ENCODE measurements around the gene MAML3.

MAML3 gene

DNA sequence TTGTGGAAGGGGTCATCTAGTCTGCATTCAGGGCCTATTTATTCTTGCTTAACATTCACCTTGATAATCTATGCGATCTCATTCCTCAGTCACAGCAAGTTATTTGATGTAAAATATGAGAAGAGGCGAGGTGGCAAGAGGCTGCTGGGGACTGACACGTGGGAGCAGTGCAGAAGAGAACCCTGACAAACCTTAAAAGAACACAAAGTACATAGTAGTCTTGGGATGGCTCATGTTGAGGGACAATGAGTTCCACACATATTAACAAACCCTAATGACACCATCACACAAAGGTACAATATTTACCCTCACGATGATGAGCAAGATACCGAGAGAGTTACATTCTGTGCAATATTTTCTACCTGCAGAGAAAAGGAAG lies 57.5 kb downstream of the MAML3 start:
- peaks cover 41% of the 10 kb centered on the region for H3K4me1 ChIP-seq
- no peaks in the 10 kb centered on the region for H3K27me3 ChIP-seq (ENCODE audit: low read depth)
- DNase-seq (ENCODE audit: low spot score in 2 of 2) = no peak
- no peaks in the 10 kb centered on the region for H3K36me3 ChIP-seq (replicated peaks)
- no peak overlapping the region for H3K4me3 ChIP-seq
- no peaks in the 10 kb centered on the region for H3K9me3 ChIP-seq
- in situ Hi-C loops (cut with MboI; ENCODE audit: low sequenced_read_pairs) = no loop called here

DNA sequence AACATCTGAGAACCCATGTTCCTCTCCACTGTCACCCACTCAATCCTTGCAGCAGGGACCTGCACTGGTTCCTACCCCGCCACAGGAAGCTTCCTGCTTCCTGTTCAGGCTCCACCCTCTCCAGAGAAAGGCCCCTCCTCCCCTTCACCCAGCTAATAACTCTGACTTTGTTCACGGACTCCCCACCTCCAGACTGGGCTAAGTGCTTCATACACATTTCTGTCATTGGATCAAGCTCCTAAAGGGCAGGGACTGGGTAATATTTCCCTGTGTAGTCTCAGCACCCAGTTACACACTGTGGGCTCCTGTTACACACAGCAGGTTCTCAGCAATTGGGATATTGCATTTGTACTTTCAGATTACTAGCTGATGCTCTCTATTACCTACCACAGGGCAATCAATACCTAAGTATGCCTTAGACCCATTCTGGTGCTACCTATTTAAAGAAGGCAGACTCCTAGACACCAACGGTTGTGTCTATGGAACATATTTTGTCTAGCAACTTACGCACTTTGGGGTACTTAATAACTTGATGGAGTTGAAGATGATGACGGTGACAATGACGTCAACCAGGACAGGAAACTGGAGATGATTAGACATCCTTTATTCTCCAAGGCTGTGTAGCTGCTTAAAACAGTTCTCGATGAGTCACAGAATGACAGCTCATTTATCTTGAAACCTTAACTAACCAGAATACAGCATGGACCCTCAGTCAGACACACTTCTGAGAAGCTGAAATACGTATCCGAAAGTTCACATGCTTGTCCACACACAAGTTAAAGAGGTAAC lies 58.1 kb downstream of the MAML3 start:
- Histone ChIP-seq H3K36me3 (replicated peaks) (no peaks in the 10 kb centered on the region), H3K9me3 (no peaks in the 10 kb centered on the region), H3K4me1 (peaks cover 42% of the 10 kb centered on the region), H3K27me3 (ENCODE audit: low read depth) (no peaks in the 10 kb centered on the region), H3K4me3 (no peak overlapping the region)
- DNase-seq (ENCODE audit: low spot score in 2 of 2) = peak in 1 of 2 experiments; percentile 19
- in situ Hi-C loops (cut with MboI; ENCODE audit: low sequenced_read_pairs) = no loop called here

DNA sequence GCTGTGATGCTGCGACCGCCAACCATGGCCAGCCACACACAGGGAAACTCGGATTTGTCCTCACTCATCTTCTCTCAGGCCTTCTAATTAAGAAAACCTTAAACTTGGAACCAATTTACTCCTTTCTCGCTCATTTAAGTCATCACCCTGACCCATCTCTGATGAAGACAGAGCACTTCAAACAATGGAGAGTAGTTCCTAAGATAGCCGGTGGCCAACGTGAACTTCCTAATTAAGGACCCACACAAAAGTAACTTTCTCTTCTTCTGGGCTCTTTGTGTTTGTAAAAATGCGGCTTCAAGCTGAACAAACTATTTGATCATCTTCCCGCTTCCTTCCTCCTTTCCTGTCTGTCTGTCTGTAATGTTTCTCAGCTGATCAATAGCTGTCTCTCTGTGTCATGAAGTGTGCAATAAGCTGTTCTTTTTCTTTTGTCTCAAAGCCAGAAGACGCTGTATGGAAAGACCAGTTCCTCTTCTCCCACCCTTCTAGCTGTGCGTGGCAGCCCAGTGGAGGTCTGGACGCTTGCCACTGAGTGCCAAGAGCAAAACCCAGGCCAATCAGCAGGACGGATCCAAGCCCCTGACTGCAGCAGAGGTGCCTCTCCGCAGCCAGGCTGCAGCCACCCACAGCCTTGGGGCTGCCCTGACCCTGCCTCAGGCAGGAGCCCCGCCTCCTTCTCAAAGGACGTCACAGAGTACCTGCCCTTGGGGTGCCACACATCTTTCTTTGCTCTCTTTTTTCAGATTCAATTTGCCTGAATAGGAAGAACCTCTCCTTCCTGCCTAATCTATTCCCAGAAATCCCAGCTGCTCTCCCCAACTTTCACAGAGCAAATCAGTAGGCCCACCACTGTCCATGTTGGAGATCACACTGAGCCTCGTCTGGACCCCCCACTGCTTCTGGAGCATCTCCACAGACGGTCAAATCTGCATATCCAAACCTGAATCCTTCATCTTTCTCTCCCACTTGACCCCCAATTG lies 59.3 kb downstream of the MAML3 start:
- H3K4me3 ChIP-seq = no peak overlapping the region
- in situ Hi-C loops (cut with MboI; ENCODE audit: low sequenced_read_pairs) = no loop called here
- no peaks in the 10 kb centered on the region for H3K9me3 ChIP-seq
- H3K4me1 ChIP-seq = peaks cover 47% of the 10 kb centered on the region
- H3K36me3 ChIP-seq (replicated peaks) = no peaks in the 10 kb centered on the region
- peak in 1 of 2 experiments; percentile 62 for DNase-seq (ENCODE audit: low spot score in 2 of 2)
- H3K27me3 ChIP-seq (ENCODE audit: low read depth) = no peaks in the 10 kb centered on the region

DNA sequence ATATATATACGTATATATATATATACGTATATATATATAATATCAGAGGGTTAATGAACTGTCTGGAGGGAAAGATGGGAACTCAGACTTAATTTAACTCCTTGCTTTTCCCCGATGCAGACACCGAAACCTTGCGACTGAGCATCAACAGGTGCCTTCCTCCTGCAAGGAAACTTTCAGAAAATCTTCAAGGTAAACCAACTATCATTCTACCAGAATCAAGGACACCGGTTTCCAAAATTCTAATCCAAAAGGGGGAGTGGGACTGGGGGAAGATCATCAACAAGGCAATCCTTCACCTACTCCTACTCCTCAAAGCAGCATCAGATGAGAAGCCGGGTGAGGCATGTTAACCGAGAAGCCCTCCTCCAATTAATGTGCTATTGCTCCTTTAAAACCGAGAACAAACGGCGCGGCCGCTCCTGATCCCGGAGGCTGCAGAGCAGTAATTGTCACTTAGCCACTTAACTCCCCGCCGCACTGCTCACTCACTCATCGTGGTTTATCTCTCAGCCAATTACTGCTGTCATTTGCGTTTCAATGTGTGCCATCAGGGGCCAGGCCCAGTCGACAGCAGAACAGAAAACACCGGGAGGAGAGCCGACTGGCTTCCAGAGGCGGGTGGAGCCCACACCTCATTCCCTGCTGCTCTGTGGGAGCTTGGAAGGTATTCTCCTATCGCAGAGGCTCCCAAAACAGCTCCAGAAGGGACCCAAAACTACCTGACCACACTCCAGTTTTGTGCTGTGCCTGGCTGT lies 61.7 kb downstream of the MAML3 start:
- Histone ChIP-seq H3K27me3 (ENCODE audit: low read depth) (no peaks in the 10 kb centered on the region), H3K4me3 (no peak overlapping the region), H3K36me3 (replicated peaks) (no peaks in the 10 kb centered on the region), H3K9me3 (no peaks in the 10 kb centered on the region), H3K4me1 (peaks cover 44% of the 10 kb centered on the region)
- DNase-seq (ENCODE audit: low spot score in 2 of 2) = peak; percentile 86
- in situ Hi-C loops (cut with MboI; ENCODE audit: low sequenced_read_pairs) = no loop called here

DNA sequence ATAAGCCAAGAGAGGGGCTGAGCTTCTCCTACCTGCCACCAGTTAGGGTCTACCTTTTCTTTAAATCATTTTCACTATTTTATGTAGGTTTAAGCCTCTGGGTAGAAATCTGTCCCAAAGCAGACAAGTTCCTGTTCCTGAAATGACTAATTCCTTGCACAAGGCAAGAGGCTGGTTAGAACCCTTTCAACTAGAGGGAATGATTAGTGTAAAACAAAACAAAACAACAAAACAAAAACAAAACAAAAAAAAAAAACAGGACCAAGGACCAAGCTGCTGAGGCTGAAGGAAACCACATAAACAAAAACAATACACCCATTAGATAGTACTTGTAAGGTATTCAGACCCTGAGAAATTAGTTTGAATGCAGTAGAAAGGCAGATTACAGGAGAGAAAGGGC lies 62.7 kb downstream of the MAML3 start:
- in situ Hi-C loops (cut with MboI; ENCODE audit: low sequenced_read_pairs) = no loop called here
- H3K4me1 ChIP-seq = peaks cover 44% of the 10 kb centered on the region
- H3K9me3 ChIP-seq = no peaks in the 10 kb centered on the region
- no peaks in the 10 kb centered on the region for H3K36me3 ChIP-seq (replicated peaks)
- no peak overlapping the region for H3K4me3 ChIP-seq
- no peak for DNase-seq (ENCODE audit: low spot score in 2 of 2)
- no peaks in the 10 kb centered on the region for H3K27me3 ChIP-seq (ENCODE audit: low read depth)

DNA sequence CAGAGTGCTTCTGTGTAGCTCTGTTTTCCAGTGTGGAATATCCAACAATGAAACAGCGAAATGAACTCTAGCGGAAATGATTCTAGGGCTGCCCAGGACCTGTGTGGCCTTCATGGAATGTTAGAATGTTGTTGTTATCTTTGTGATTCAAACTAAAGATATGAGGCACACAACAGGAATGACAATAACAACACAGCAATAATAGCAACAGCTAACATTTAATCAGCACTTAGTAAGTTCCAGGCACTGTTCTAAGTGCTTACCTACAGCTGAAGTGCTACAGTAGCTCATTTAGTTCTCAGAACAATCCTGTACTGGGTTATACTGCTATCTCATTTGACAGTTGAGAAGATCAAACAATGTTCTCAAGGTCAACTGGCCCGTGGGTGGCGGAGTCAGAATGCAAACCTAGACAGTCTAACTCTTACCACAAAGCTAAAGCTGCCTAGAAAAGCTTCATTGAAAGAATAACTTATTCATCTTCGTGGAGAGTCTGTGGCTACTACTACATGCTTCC lies 63.7 kb downstream of the MAML3 start:
- in situ Hi-C loops (cut with MboI; ENCODE audit: low sequenced_read_pairs) = no loop called here
- Histone ChIP-seq H3K27me3 (ENCODE audit: low read depth) (no peaks in the 10 kb centered on the region), H3K9me3 (no peaks in the 10 kb centered on the region), H3K4me1 (peaks cover 39% of the 10 kb centered on the region), H3K36me3 (replicated peaks) (no peaks in the 10 kb centered on the region), H3K4me3 (no peak overlapping the region)
- DNase-seq (ENCODE audit: low spot score in 2 of 2) = no peak

DNA sequence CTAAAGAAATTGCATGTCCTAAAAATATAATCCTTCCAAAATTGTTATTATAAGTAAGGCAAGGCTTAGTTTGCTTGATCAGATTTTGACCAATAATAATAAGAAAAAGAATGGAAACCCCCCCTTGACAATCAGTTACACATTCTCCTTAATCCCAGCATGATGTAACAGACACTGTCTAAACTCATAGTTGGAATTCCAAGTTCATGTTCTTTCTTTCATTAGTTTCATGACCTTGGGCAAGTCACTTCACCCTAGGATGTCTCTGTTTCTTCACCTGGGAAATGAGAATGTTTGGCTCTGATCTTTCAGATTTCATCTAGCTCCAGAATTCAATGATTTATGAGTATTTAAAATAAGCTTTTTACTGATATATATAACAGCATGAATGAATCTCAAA lies 64.8 kb downstream of the MAML3 start:
- Histone ChIP-seq H3K4me3 (no peak overlapping the region), H3K9me3 (no peaks in the 10 kb centered on the region), H3K36me3 (replicated peaks) (no peaks in the 10 kb centered on the region), H3K27me3 (ENCODE audit: low read depth) (no peaks in the 10 kb centered on the region), H3K4me1 (peaks cover 29% of the 10 kb centered on the region)
- DNase-seq (ENCODE audit: low spot score in 2 of 2) = no peak
- in situ Hi-C loops (cut with MboI; ENCODE audit: low sequenced_read_pairs) = no loop called here

DNA sequence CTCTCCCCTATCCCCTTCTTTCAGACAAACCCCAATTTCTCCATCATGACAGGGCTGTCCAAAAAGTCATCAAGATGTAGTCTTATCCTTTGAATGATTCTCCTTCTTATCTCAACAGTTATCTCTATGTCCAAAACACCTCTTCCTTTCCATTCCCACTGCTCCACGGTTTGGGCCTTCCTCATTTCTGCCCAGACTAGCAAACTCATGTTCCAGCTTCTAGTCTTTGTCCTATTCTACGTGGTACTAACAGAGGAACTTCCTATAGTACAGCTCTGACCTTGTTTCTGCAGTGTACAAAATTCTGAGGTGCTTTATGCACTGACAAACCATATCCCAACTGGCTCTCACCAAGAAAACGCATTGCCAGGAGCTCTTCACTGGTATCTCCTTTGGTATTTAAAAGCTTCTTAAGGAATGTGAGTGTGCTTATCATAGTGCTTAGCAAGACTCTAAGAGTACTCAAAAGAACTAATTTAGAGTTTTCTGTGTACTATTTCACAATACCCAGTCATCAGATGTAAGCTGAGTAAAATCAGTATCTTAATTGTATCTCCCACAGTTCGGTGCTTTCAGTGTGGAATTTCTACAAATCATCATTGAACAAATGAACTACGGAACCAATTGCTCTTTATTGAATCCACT lies 65.5 kb downstream of the MAML3 start:
- Histone ChIP-seq H3K4me3 (no peak overlapping the region), H3K27me3 (ENCODE audit: low read depth) (no peaks in the 10 kb centered on the region), H3K9me3 (no peaks in the 10 kb centered on the region), H3K36me3 (replicated peaks) (no peaks in the 10 kb centered on the region), H3K4me1 (peaks cover 23% of the 10 kb centered on the region)
- no peak for DNase-seq (ENCODE audit: low spot score in 2 of 2)
- in situ Hi-C loops (cut with MboI; ENCODE audit: low sequenced_read_pairs) = no loop called here

DNA sequence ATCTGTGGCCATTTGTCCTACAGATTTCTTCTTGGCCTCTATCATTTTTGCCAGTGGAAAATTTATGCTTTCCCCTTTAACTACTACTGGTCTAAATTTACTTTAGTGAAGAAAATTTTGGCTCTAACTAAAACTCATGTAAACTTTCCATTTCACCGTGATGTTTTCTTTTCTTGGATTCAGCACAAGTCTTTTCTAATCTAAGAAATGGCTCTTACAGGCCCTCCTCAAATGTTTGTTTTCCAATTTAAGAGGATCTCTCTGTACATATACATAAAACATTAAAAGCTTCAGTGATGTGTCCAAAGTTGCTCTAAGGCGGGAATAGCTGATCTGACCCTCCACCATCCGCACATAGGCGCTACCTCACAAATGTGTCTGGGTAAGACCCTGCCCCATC lies 68.1 kb downstream of the MAML3 start:
- Histone ChIP-seq H3K9me3 (no peaks in the 10 kb centered on the region), H3K4me1 (peaks cover 5% of the 10 kb centered on the region; the same call in 1 of the 2 replicates), H3K4me3 (no peak overlapping the region)

DNA sequence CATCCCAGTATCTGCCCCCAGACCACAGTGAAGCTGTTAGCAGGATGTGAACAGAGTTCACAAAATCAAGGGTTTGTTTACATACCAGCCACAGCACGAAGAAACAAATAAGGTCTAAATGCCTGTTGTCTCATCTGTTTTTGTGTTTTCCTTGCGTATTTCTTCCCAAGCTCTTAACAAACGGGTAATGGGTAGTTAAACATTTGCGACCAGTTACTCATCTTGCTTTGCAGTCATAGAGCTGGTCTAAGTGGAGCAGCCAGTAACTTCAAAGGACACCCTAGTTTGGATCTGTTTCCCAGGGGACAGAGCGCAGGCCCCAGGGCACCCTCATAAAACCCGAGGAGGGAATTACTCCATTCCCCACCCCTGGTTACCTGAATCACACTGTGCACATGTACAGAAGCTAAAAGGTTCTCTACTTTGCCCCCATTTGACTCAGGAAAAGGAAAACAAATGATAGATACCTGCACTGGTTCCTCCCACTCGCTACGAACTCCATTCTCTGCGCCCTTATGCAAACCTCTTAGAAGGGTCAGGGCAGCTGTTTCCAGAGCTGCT lies 68.8 kb downstream of the MAML3 start:
- Histone ChIP-seq H3K4me1 (peaks cover 3% of the 10 kb centered on the region), H3K27me3 (ENCODE audit: low read depth) (no peaks in the 10 kb centered on the region), H3K36me3 (replicated peaks) (no peaks in the 10 kb centered on the region), H3K4me3 (no peak overlapping the region), H3K9me3 (no peaks in the 10 kb centered on the region)
- no peak for DNase-seq (ENCODE audit: low spot score in 2 of 2)
- in situ Hi-C loops (cut with MboI; ENCODE audit: low sequenced_read_pairs) = no loop called here

More for the DNA sequence above, 68.1 kb downstream of the MAML3 start:
- no peaks in the 10 kb centered on the region for H3K36me3 ChIP-seq (replicated peaks)
- in situ Hi-C loops (cut with MboI; ENCODE audit: low sequenced_read_pairs) = no loop called here
- no peaks in the 10 kb centered on the region for H3K27me3 ChIP-seq (ENCODE audit: low read depth)
- DNase-seq (ENCODE audit: low spot score in 2 of 2) = no peak

DNA sequence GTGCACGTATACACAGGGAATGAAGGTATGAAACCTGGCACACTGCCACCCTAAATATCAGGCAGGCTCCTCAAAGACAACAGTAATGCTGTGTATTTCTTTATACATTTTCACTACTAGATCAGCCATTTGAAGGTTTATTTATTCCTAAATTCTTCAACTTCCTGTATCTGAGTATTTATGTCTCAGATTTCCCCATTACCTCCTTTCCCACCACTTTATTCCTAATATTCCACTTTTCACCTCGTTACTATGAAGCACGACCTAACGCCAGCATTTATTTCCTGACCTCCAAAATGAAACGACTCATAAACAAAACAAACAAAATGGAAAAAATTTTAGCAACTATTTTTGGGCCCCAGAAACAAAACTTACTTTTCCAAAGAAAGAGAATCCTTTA lies 69.6 kb downstream of the MAML3 start:
- Histone ChIP-seq H3K27me3 (ENCODE audit: low read depth) (no peaks in the 10 kb centered on the region), H3K36me3 (replicated peaks) (no peaks in the 10 kb centered on the region), H3K9me3 (no peaks in the 10 kb centered on the region), H3K4me1 (peaks cover 7% of the 10 kb centered on the region), H3K4me3 (no peak overlapping the region)
- no peak for DNase-seq (ENCODE audit: low spot score in 2 of 2)
- in situ Hi-C loops (cut with MboI; ENCODE audit: low sequenced_read_pairs) = no loop called here

DNA sequence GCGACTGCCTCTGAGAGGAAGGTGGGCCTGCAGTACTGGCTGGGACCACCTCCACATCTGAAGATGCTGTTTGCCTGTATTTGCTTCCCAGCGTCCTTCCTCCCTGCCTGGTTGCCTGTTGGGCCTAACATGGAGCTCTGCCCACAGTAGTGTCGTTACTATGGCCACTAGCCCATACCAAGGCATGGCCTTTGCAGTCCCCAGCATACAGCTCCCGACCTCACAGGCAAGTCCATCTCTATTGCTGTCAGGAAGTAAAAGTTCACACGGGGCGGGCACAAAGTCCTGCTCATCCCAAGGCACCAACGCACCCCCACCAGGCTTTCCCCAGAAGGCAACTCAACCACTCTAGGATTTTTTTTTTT lies 71.6 kb downstream of the MAML3 start:
- Histone ChIP-seq H3K27me3 (ENCODE audit: low read depth) (no peaks in the 10 kb centered on the region), H3K4me3 (no peak overlapping the region), H3K4me1 (peaks cover 7% of the 10 kb centered on the region), H3K9me3 (no peaks in the 10 kb centered on the region), H3K36me3 (replicated peaks) (no peaks in the 10 kb centered on the region)
- in situ Hi-C loops (cut with MboI; ENCODE audit: low sequenced_read_pairs) = no loop called here
- no peak for DNase-seq (ENCODE audit: low spot score in 2 of 2)
